Smooth muscle cell of the brain vasculature (primary cell): ENCODE results near the gene RADIL.

ENCODE experiments used
- DNase-seq: peaks from one replicate; pipeline ENCODE4 v3.0.0-alpha.2; 2012; ENCODE audit warnings: low read depth, low spot score

RADIL gene

GRCh38 chr7:4851459-4852422 lies 31.8 kb downstream of the RADIL start:
- DNase-seq = no peak

GRCh38 chr7:4850262-4850795 lies 33.2 kb downstream of the RADIL start:
- DNase-seq = no peak

GRCh38 chr7:4849390-4849789 lies 34.1 kb downstream of the RADIL start:
- DNase-seq = no peak

GRCh38 chr7:4845740-4846142 lies 37.8 kb downstream of the RADIL start:
- no peak for DNase-seq

GRCh38 chr7:4842319-4843064 lies 41.0 kb downstream of the RADIL start:
- no peak for DNase-seq

GRCh38 chr7:4841836-4842235 lies 41.7 kb downstream of the RADIL start:
- DNase-seq = no peak

GRCh38 chr7:4841007-4841784 lies 42.3 kb downstream of the RADIL start:
- no peak for DNase-seq

- no peak for DNase-seq
Measured at GRCh38 chr7:4840079-4840501, 43.4 kb downstream of the RADIL start.

GRCh38 chr7:4838626-4839334 lies 44.7 kb downstream of the RADIL start:
- DNase-seq = no peak

- DNase-seq = no peak
Measured at GRCh38 chr7:4837803-4838625, 45.5 kb downstream of the RADIL start.

- DNase-seq = no peak
Measured at GRCh38 chr7:4837041-4837802, 46.3 kb downstream of the RADIL start.

GRCh38 chr7:4836206-4836661 lies 47.3 kb downstream of the RADIL start:
- DNase-seq = no peak

GRCh38 chr7:4835398-4836205 lies 47.9 kb downstream of the RADIL start:
- DNase-seq = no peak

GRCh38 chr7:4834601-4835397 lies 48.7 kb downstream of the RADIL start:
- no peak for DNase-seq

GRCh38 chr7:4833691-4834600 lies 49.6 kb downstream of the RADIL start:
- no peak for DNase-seq

GRCh38 chr7:4833176-4833575 lies 50.3 kb downstream of the RADIL start:
- DNase-seq = no peak
